BLaER1 treated with 17β-estradiol and CSF1 and Interleukin-3, amounts not matched to agents 10 nM and 100 nM (cell line): ENCODE results near the gene FGFRL1.

ENCODE experiments used
- H3K27ac ChIP-seq, 11 experiments: shearing (Covaris generic); formaldehyde crosslinking; 2 replicates each; pipeline ENCODE4 v1.8.1; 2022
- H3K27me3 ChIP-seq, 11 experiments: shearing (Covaris generic); formaldehyde crosslinking; 2 replicates each; pipeline ENCODE4 v1.8.1; 2022
- H3K36me3 ChIP-seq, 11 experiments: shearing (Covaris generic); formaldehyde crosslinking; 2 replicates each; pipeline ENCODE4 v1.8.1; 2022
- H3K4me1 ChIP-seq, 10 experiments: shearing (Covaris generic); formaldehyde crosslinking; 2 replicates each; pipeline ENCODE4 v1.8.1; 2022
- H3K4me2 ChIP-seq, 11 experiments: shearing (Covaris generic); formaldehyde crosslinking; 2 replicates each; pipeline ENCODE4 v1.8.1; 2022
- H3K4me3 ChIP-seq, 10 experiments: shearing (Covaris generic); formaldehyde crosslinking; 2 replicates each; pipeline ENCODE4 v1.8.1; 2022
- H3K9ac ChIP-seq, 11 experiments: shearing (Covaris generic); formaldehyde crosslinking; 2 replicates each; pipeline ENCODE4 v1.8.1; 2022
- H3K9me3 ChIP-seq, 11 experiments: shearing (Covaris generic); formaldehyde crosslinking; replicated peaks in 1 of 11; 2 replicates each; pipeline ENCODE4 v1.8.1; 2022
- H4K20me1 ChIP-seq, 11 experiments: shearing (Covaris generic); formaldehyde crosslinking; 2 replicates each; pipeline ENCODE4 v1.8.1; 2022
- Cebpa-rat ChIP-seq, 11 experiments: shearing (Covaris generic); IDR thresholded peaks; 2 replicates each; pipeline ENCODE4 v1.8.1; 2022

Gene FGFRL1

GRCh38 chr4:1011022-1011665 is at the start of gene FGFRL1:
FGFRL1 (plus strand) TSS chr4:1011626; CDS start chr4:1012486, 860 bp downstream.
- Histone ChIP-seq H4K20me1 (peaks cover 0 to 63% (median 53%) of the 10 kb centered on the region in 11 experiments; a peak in 20 of 22 replicates), H3K27ac (peak within 1 kb of the TSS in 9 of 11 experiments; percentile 31 to 76 (median 69); a peak in 18 of 22 replicates)

GRCh38 chr4:962231-963208 is 48.9 kb upstream of the FGFRL1 start:
- H3K4me3 ChIP-seq: no peak overlapping the region
- TF ChIP-seq Cebpa-rat (IDR thresholded peaks at IDR 0.05): no peak
- H3K9ac ChIP-seq: no peak overlapping the region
- no peaks in the 10 kb centered on the region for H3K27me3 ChIP-seq
- peaks cover 66 to 100% (median 96%) of the 10 kb centered on the region in 11 experiments for H3K36me3 ChIP-seq
- peaks cover 0 to 95% (median 32%) of the 10 kb centered on the region in 11 experiments; a peak in 15 of 22 replicates for H4K20me1 ChIP-seq
- no peaks in the 10 kb centered on the region for H3K4me1 ChIP-seq
- H3K4me2 ChIP-seq: no peak overlapping the region
- H3K9me3 ChIP-seq: no peaks in the 10 kb centered on the region
- no peak overlapping the region for H3K27ac ChIP-seq

More at GRCh38 chr4:1011022-1011665, at the start of gene FGFRL1:
- H3K27me3 ChIP-seq: peaks cover 44 to 48% (median 47%) of the 10 kb centered on the region in 11 experiments
- H3K4me3 ChIP-seq: peak within 1 kb of the TSS; percentile 65 to 79 (median 71)
- peak within 1 kb of the TSS; percentile 90 to 100 (median 99) for H3K4me2 ChIP-seq
- peak within 1 kb of the TSS; percentile 68 to 89 (median 77); a peak in 21 of 22 replicates for H3K9ac ChIP-seq
- H3K36me3 ChIP-seq: peaks cover 0 to 21% (median 11%) of the 10 kb centered on the region in 11 experiments; a peak in 10 of 22 replicates
- H3K9me3 ChIP-seq: peaks cover 0 to 7% (median 0%) of the 10 kb centered on the region in 11 experiments; a peak in 2 of 22 replicates
- peaks cover 57 to 63% (median 62%) of the 10 kb centered on the region in 10 experiments for H3K4me1 ChIP-seq
- TF ChIP-seq Cebpa-rat (IDR thresholded peaks at IDR 0.05): no peak

GRCh38 chr4:963276-964225 is 47.9 kb upstream of the FGFRL1 start:
- H4K20me1 ChIP-seq: peaks cover 0 to 92% (median 27%) of the 10 kb centered on the region in 11 experiments; a peak in 18 of 22 replicates
- H3K4me1 ChIP-seq: peaks cover 0 to 4% (median 3%) of the 10 kb centered on the region in 10 experiments; a peak in 9 of 20 replicates
- no peak overlapping the region for H3K4me2 ChIP-seq
- H3K27ac ChIP-seq: no peak overlapping the region
- H3K9me3 ChIP-seq: no peaks in the 10 kb centered on the region
- H3K27me3 ChIP-seq: no peaks in the 10 kb centered on the region
- H3K9ac ChIP-seq: peak overlapping the region in 1 of 11 experiments; percentile 18; a peak in 2 of 22 replicates
- H3K4me3 ChIP-seq: no peak overlapping the region
- peaks cover 65 to 96% (median 87%) of the 10 kb centered on the region in 11 experiments for H3K36me3 ChIP-seq
- TF ChIP-seq Cebpa-rat (IDR thresholded peaks at IDR 0.05): no peak

GRCh38 chr4:964346-965025 is 46.9 kb upstream of the FGFRL1 start:
- Histone ChIP-seq H3K36me3 (peaks cover 56 to 94% (median 79%) of the 10 kb centered on the region in 11 experiments), H4K20me1 (peaks cover 0 to 92% (median 32%) of the 10 kb centered on the region in 11 experiments; a peak in 19 of 22 replicates), H3K4me2 (no peak overlapping the region), H3K27me3 (no peaks in the 10 kb centered on the region), H3K9me3 (no peaks in the 10 kb centered on the region), H3K4me1 (peaks cover 0 to 13% (median 11%) of the 10 kb centered on the region in 10 experiments; a peak in 11 of 20 replicates), H3K9ac (no peak overlapping the region), H3K27ac (no peak overlapping the region), H3K4me3 (no peak overlapping the region)
- no peak for TF ChIP-seq Cebpa-rat (IDR thresholded peaks at IDR 0.05)

GRCh38 chr4:965048-965765 is 46.2 kb upstream of the FGFRL1 start:
- no peak for TF ChIP-seq Cebpa-rat (IDR thresholded peaks at IDR 0.05)
- Histone ChIP-seq H3K4me1 (peaks cover 5 to 14% (median 13%) of the 10 kb centered on the region in 10 experiments; a peak in 18 of 20 replicates), H3K4me3 (no peak overlapping the region), H3K27ac (no peak overlapping the region), H3K36me3 (peaks cover 52 to 90% (median 75%) of the 10 kb centered on the region in 11 experiments), H4K20me1 (peaks cover 0 to 92% (median 32%) of the 10 kb centered on the region in 11 experiments; a peak in 20 of 22 replicates), H3K9ac (no peak overlapping the region), H3K4me2 (no peak overlapping the region), H3K9me3 (no peaks in the 10 kb centered on the region), H3K27me3 (no peaks in the 10 kb centered on the region)

GRCh38 chr4:965766-966134 is 45.7 kb upstream of the FGFRL1 start:
- Histone ChIP-seq H3K27ac (no peak overlapping the region), H3K36me3 (peaks cover 47 to 89% (median 73%) of the 10 kb centered on the region in 11 experiments), H3K4me1 (peaks cover 6 to 20% (median 15%) of the 10 kb centered on the region in 10 experiments; a peak in 18 of 20 replicates), H4K20me1 (peaks cover 1 to 92% (median 37%) of the 10 kb centered on the region in 11 experiments; a peak in 21 of 22 replicates), H3K27me3 (no peaks in the 10 kb centered on the region), H3K4me3 (no peak overlapping the region), H3K9ac (no peak overlapping the region), H3K4me2 (no peak overlapping the region), H3K9me3 (no peaks in the 10 kb centered on the region)
- no peak for TF ChIP-seq Cebpa-rat (IDR thresholded peaks at IDR 0.05)
